VCaP (cell line): Measurements from ENCODE around the gene ZNF10.

Experiments
- H3K27ac ChIP-seq: fragments of 450-650 bp; 2 replicates; pipeline ENCODE4 v1.5.1; 2017
- CTCF ChIP-seq: fragments of 450-650 bp; conservative IDR thresholded peaks from 2 replicates; pipeline ENCODE4 v1.5.1; 2017; ENCODE audit warnings: mild to moderate bottlenecking, moderate library complexity

ZNF10 gene

GRCh38 chr12:133130038-133130807 lies at the start of gene ZNF10, which contains the start of gene ZNF891:
ZNF10 (plus strand) TSS chr12:133130627; CDS start chr12:133144493, 13,866 bp downstream.
ZNF891 (minus strand) TSS chr12:133130274; CDS start chr12:133121918, 8,356 bp downstream.
- peak within 1 kb of the TSS; percentile 90 for H3K27ac ChIP-seq
- TF ChIP-seq CTCF: no peak

GRCh38 chr12:133081159-133081780 lies 49.2 kb upstream of the ZNF10 start:
- no peak for TF ChIP-seq CTCF
- peak overlapping the region; percentile 90 for H3K27ac ChIP-seq

GRCh38 chr12:133083345-133083744 lies 47.1 kb upstream of the ZNF10 start:
- no peak overlapping the region for H3K27ac ChIP-seq
- TF ChIP-seq CTCF: no peak

GRCh38 chr12:133105620-133106019 lies 24.8 kb upstream of the ZNF10 start:
- no peak overlapping the region for H3K27ac ChIP-seq
- TF ChIP-seq CTCF: no peak

- H3K27ac ChIP-seq: no peak overlapping the region
- no peak for TF ChIP-seq CTCF
Measured at GRCh38 chr12:133106253-133106652, 24.2 kb upstream of the ZNF10 start.

GRCh38 chr12:133107121-133107520 lies 23.3 kb upstream of the ZNF10 start:
- H3K27ac ChIP-seq: no peak overlapping the region
- TF ChIP-seq CTCF: no peak

GRCh38 chr12:133108150-133108549 lies 22.3 kb upstream of the ZNF10 start:
- no peak for TF ChIP-seq CTCF

More at GRCh38 chr12:133108150-133108549, 22.3 kb upstream of the ZNF10 start:
- no peak overlapping the region for H3K27ac ChIP-seq
